ENCODE results near the gene ITFG1.

DNA sequence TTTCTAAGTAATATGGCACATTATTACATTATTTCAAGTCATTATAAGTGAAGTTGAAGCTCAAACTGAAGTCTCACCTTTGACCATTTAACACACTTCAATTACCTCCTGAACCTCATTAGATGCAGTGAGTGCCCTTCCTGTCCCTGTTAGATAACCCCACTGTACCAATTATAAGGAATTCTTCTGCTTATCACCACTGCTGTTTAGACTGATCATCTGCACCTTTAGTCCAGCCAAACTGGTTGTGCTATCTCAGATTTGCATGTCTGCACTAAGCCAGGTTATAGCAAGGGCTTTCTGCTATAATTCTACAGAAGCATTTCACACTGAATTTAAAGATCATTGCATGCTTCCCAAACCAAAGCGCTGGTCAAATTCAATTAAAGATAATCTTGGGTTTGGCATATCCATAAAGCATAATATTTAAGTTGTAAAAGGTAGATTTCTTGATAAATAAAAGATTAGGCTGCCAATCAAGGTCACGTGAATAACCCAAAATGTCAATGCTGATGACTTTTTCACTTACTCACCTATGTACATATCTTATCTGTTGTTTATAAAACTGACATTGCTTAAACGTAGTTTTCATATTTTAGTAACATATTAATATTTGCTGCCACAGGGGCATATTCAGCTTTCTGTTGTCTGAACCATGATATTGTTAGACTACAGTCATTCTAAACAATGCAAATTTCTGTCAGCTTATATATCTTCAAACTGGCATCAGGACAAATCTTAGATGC lies 11.9 kb downstream of the ITFG1 start:
- TF ChIP-seq, protein P1, sequence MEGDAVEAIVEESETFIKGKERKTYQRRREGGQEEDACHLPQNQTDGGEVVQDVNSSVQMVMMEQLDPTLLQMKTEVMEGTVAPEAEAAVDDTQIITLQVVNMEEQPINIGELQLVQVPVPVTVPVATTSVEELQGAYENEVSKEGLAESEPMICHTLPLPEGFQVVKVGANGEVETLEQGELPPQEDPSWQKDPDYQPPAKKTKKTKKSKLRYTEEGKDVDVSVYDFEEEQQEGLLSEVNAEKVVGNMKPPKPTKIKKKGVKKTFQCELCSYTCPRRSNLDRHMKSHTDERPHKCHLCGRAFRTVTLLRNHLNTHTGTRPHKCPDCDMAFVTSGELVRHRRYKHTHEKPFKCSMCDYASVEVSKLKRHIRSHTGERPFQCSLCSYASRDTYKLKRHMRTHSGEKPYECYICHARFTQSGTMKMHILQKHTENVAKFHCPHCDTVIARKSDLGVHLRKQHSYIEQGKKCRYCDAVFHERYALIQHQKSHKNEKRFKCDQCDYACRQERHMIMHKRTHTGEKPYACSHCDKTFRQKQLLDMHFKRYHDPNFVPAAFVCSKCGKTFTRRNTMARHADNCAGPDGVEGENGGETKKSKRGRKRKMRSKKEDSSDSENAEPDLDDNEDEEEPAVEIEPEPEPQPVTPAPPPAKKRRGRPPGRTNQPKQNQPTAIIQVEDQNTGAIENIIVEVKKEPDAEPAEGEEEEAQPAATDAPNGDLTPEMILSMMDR (IDR thresholded peaks at IDR 0.05) = no peak
- TF ChIP-seq POLR2A (IDR thresholded peaks at IDR 0.05) = no peak

Measured in heart left ventricle (tissue), 13 donors.